Fibroblast of pulmonary artery (primary cell): ENCODE results near the gene MCM8.

ENCODE experiments used
- DNase-seq: peaks from one replicate; pipeline ENCODE4 v3.0.0-alpha.2; 2010; ENCODE audit warnings: low read depth
- H3K4me3 ChIP-seq: replicated peaks from 2 replicates; pipeline ENCODE4 v1.5.1; 2011; ENCODE audit warnings: low read depth, mild to moderate bottlenecking, control low read depth, low read length, moderate library complexity
- CTCF ChIP-seq: IDR thresholded peaks from 2 replicates; pipeline ENCODE4 v1.5.1; 2011; ENCODE audit warnings: mild to moderate bottlenecking, control low read depth, low read length, inconsistent platforms; ENCODE audit errors: missing control alignments

Gene MCM8

GRCh38 chr20:5969940-5970339, 19.5 kb downstream of the MCM8 start:
- TF ChIP-seq CTCF: no peak
- no peak overlapping the region for H3K4me3 ChIP-seq
- DNase-seq: no peak

DNA sequence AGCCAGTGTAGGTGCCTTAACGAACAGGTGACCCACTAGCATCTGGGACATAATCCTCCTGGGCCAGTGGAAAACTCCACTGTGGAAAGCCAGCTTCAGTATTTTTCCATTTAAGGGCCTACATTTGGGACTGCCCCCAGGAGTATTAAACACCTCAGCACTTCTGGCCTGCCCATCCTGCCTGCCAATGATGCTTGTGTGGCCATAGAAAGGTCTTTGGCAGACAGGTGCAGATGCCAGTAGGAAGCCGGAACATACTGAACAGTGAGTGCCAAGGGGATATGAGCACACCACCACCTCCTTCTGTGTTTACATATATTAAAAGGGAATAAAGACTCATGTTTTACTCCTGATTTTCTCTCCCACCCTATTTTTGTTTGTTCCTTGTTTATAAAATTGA, 19.9 kb downstream of the MCM8 start:
- H3K4me3 ChIP-seq: no peak overlapping the region
- no peak for TF ChIP-seq CTCF
- DNase-seq: no peak

DNA sequence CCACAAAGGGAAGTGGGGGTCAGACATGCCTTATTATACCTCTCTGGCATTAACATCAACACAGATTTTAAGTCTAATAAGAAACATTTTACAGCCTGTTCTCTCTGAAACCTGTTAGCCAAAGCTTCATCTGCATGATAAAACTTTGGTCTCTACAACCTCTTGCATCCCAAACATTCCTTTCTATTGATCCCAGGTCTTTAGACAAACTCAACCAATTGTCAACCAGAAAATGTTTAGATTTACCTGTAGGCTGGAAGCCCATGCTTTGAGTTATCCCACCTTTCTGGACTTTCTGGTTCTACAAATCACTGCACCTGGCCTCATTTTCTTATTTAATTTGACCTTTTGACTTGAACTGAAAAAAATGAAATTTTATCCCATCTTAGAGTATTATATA, 20.8 kb downstream of the MCM8 start:
- no peak for TF ChIP-seq CTCF
- no peak overlapping the region for H3K4me3 ChIP-seq
- no peak for DNase-seq

DNA sequence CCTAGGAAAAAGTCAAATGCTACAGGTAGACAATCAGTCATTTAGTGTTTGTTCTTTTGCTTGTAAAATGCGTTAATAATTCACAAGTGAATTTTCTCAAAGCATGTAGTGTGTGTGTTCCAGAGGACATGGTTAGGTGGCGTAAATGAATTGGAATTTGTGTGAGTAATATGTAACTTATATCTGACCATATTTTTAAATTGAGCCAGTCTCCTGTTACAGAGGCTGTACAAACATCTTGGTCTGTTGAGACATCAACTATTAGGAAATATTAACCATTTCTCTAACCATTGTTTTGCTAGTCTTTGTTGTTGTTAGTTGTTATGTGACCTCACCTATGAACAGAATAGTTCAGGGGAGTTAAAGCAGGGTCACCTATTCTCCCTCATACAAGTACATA, 22.7 kb downstream of the MCM8 start:
- no peak for TF ChIP-seq CTCF
- peak; percentile 38 for DNase-seq
- H3K4me3 ChIP-seq: no peak overlapping the region

- no peak overlapping the region for H3K4me3 ChIP-seq
- no peak for DNase-seq
- no peak for TF ChIP-seq CTCF
Observed at GRCh38 chr20:5973971-5974370, 23.5 kb downstream of the MCM8 start.

- DNase-seq: no peak
- TF ChIP-seq CTCF: no peak
- H3K4me3 ChIP-seq: no peak overlapping the region
Observed at GRCh38 chr20:5974531-5974930, 24.1 kb downstream of the MCM8 start.

GRCh38 chr20:5975778-5976177, 25.3 kb downstream of the MCM8 start:
- DNase-seq: no peak
- no peak overlapping the region for H3K4me3 ChIP-seq

More at GRCh38 chr20:5975778-5976177, 25.3 kb downstream of the MCM8 start:
- TF ChIP-seq CTCF: no peak
